ENCODE data around the gene PIK3AP1.

Gene PIK3AP1

GRCh38 chr10:96639899-96640298 lies 80.4 kb downstream of the PIK3AP1 start:
- Mint-ChIP-seq H3K4me1 (ENCODE audit: low read depth) (peaks cover 4% of the 10 kb centered on the region), H3K4me3 (no peak overlapping the region), H3K27me3 (no peaks in the 10 kb centered on the region)

GRCh38 chr10:96638696-96639095 lies 81.6 kb downstream of the PIK3AP1 start:
- no peak overlapping the region for H3K4me3 Mint-ChIP-seq
- H3K27me3 Mint-ChIP-seq: no peaks in the 10 kb centered on the region
- no peak overlapping the region for H3K27ac Mint-ChIP-seq
- H3K4me1 Mint-ChIP-seq (ENCODE audit: low read depth): peaks cover 4% of the 10 kb centered on the region
- no peaks in the 10 kb centered on the region for H3K9me3 Mint-ChIP-seq (ENCODE audit: low read depth)
- H3K36me3 Mint-ChIP-seq: no peaks in the 10 kb centered on the region

More at GRCh38 chr10:96639899-96640298, 80.4 kb downstream of the PIK3AP1 start:
- Mint-ChIP-seq H3K36me3 (no peaks in the 10 kb centered on the region), H3K27ac (no peak overlapping the region), H3K9me3 (ENCODE audit: low read depth) (no peaks in the 10 kb centered on the region)

DNA sequence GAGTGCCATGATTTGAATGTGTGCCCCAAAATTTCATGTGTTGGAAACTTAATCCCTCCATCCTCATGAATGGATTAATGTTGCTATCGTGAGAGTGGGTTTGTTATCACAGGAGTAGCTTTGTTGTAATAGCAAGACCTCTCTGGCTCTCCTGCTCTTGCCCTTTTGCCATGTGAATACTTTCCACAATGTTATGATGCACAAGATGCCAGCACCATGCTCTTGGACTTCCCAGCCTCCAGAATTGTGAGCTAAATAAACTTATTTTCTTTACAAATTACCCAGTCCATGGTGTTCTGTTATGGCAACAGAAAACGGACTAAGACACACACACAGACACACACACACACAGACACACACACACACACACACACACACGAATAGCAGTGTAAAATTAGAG lies 82.2 kb downstream of the PIK3AP1 start:
- Mint-ChIP-seq H3K9me3 (ENCODE audit: low read depth) (no peaks in the 10 kb centered on the region), H3K27ac (no peak overlapping the region), H3K4me3 (no peak overlapping the region), H3K36me3 (no peaks in the 10 kb centered on the region), H3K27me3 (no peaks in the 10 kb centered on the region), H3K4me1 (ENCODE audit: low read depth) (peaks cover 4% of the 10 kb centered on the region)

GRCh38 chr10:96637709-96638108 lies 82.6 kb downstream of the PIK3AP1 start:
- Mint-ChIP-seq H3K4me1 (ENCODE audit: low read depth) (peaks cover 4% of the 10 kb centered on the region), H3K4me3 (no peak overlapping the region), H3K27ac (no peak overlapping the region), H3K9me3 (ENCODE audit: low read depth) (no peaks in the 10 kb centered on the region), H3K27me3 (no peaks in the 10 kb centered on the region), H3K36me3 (no peaks in the 10 kb centered on the region)

DNA sequence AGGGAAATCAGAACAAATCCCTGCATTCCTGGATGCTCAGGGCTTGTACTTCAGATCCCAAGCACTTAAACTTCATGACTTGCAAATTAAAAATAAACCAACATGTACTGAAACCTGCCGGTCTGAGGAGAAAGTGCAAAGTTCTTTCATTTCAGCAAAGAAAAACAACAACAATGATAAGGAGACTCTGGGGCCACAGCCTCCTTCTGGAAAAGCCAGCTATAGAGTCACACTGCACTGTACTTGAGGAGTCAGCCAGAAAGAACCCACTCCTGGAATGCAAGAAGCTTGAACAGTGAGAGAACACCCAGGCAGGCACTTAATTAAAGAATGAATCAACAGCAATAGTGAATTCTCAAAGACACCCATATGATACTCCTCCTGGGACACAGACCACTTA lies 83.8 kb downstream of the PIK3AP1 start:
- Mint-ChIP-seq H3K27ac (no peak overlapping the region), H3K9me3 (ENCODE audit: low read depth) (no peaks in the 10 kb centered on the region), H3K4me1 (ENCODE audit: low read depth) (peaks cover 4% of the 10 kb centered on the region), H3K36me3 (peaks cover 3% of the 10 kb centered on the region), H3K27me3 (no peaks in the 10 kb centered on the region), H3K4me3 (no peak overlapping the region)

GRCh38 chr10:96632974-96633710 lies 87.2 kb downstream of the PIK3AP1 start:
- no peak overlapping the region for H3K27ac Mint-ChIP-seq
- no peak overlapping the region for H3K4me3 Mint-ChIP-seq
- no peaks in the 10 kb centered on the region for H3K27me3 Mint-ChIP-seq
- no peaks in the 10 kb centered on the region for H3K4me1 Mint-ChIP-seq (ENCODE audit: low read depth)
- peaks cover 3% of the 10 kb centered on the region for H3K36me3 Mint-ChIP-seq
- no peaks in the 10 kb centered on the region for H3K9me3 Mint-ChIP-seq (ENCODE audit: low read depth)

DNA sequence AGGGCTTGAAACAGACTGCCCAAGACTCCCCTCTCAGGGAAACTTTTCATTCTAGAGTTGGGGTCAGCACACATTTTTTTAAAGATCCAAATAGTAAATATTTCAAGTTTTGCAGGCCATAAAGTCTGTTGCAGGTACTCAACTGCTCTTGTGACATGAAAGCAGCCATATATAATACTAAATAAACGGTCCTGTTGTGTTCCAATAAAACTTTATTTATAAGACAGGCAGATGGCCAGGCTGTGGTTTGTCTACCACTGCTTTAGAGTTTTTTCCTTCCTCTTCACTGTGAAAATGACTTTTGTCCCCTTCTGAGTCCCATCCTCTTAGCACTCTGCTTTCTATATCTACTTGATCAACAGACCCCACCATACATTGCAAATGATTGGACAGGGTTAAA lies 93.0 kb downstream of the PIK3AP1 start:
- Mint-ChIP-seq H3K36me3 (peaks cover 6% of the 10 kb centered on the region), H3K27me3 (no peaks in the 10 kb centered on the region), H3K27ac (no peak overlapping the region), H3K9me3 (ENCODE audit: low read depth) (no peaks in the 10 kb centered on the region), H3K4me1 (ENCODE audit: low read depth) (no peaks in the 10 kb centered on the region), H3K4me3 (no peak overlapping the region)

DNA sequence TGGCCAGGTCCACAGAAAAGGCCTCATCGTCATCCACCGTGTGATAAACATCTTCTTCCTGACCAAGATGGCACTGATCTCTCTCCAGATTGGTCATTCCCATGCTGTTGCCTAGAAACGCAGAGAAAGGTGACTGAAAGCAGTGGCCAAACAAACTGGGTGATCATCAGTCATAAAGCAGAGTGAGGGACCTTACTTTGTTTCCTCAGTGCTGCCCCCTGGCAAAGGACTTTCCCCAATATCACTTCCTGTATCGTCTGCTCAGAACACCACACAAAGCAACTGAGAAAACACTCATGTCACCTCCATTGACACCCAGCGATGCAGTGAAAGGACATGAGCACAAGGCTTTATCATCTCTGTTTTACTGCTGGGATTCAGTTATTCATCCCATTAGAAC lies 93.5 kb downstream of the PIK3AP1 start:
- Mint-ChIP-seq H3K36me3 (peaks cover 3% of the 10 kb centered on the region), H3K4me3 (no peak overlapping the region), H3K27ac (no peak overlapping the region), H3K9me3 (ENCODE audit: low read depth) (no peaks in the 10 kb centered on the region), H3K4me1 (ENCODE audit: low read depth) (no peaks in the 10 kb centered on the region), H3K27me3 (no peaks in the 10 kb centered on the region)

DNA sequence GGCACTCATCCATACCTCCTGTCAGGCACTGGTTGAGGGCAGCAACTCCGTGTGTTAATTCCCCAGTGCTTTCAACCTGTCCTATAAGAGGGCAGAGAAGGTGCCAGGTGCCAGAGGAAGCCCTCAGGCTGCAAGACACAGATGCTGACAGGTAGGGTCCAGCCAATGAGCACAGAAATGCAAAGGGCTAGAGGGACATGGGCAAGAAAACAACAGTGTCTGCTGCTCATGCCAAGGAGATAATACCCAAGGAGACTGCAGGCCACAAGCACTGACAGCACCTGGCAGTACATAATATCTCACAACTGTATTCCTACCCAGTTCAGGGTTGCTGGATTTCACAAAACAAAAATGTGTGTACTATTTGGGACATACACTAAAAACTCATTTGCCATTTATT lies 95.1 kb downstream of the PIK3AP1 start:
- Mint-ChIP-seq H3K9me3 (ENCODE audit: low read depth) (no peaks in the 10 kb centered on the region), H3K4me1 (ENCODE audit: low read depth) (no peaks in the 10 kb centered on the region), H3K4me3 (no peak overlapping the region), H3K27me3 (no peaks in the 10 kb centered on the region), H3K36me3 (peaks cover 3% of the 10 kb centered on the region), H3K27ac (no peak overlapping the region)

DNA sequence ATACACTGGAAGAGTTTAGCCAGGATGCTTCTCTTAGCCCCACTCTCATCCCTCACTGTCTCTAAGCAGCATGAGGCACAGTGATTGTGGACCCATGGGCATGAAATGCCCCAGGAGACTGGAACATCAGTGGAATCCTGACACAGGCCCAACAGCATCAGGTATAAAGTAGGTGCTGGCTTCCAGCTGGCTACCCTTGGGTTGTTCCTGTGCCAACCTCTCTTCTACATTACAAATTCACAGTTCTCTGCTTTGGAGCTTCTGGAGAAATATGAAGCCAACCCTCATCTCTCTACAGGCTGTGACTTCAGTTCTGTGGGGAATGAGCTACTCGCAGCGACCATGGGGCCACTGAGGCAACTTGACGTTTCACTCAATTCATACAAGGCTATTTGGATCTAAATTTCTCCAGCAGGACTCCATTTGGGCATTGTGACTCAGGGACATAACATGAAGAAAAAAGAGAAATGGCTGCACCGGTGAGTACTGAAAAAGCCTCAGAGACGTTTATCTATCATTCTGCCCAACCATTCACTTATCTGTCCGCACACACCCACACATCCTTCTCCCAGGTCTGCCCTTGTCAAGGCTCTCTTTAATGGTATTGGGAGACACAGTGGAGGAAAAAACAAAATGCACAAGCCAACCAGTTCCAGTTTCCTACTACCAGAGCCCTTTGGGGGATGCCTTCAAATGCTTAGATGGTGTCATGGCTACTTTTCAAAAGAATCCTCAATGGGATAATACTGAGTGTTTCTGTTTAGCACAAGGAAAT lies 98.1 kb downstream of the PIK3AP1 start:
- Mint-ChIP-seq H3K36me3 (no peaks in the 10 kb centered on the region), H3K27ac (no peak overlapping the region), H3K4me3 (no peak overlapping the region), H3K27me3 (no peaks in the 10 kb centered on the region), H3K9me3 (ENCODE audit: low read depth) (no peaks in the 10 kb centered on the region), H3K4me1 (ENCODE audit: low read depth) (no peaks in the 10 kb centered on the region)

DNA sequence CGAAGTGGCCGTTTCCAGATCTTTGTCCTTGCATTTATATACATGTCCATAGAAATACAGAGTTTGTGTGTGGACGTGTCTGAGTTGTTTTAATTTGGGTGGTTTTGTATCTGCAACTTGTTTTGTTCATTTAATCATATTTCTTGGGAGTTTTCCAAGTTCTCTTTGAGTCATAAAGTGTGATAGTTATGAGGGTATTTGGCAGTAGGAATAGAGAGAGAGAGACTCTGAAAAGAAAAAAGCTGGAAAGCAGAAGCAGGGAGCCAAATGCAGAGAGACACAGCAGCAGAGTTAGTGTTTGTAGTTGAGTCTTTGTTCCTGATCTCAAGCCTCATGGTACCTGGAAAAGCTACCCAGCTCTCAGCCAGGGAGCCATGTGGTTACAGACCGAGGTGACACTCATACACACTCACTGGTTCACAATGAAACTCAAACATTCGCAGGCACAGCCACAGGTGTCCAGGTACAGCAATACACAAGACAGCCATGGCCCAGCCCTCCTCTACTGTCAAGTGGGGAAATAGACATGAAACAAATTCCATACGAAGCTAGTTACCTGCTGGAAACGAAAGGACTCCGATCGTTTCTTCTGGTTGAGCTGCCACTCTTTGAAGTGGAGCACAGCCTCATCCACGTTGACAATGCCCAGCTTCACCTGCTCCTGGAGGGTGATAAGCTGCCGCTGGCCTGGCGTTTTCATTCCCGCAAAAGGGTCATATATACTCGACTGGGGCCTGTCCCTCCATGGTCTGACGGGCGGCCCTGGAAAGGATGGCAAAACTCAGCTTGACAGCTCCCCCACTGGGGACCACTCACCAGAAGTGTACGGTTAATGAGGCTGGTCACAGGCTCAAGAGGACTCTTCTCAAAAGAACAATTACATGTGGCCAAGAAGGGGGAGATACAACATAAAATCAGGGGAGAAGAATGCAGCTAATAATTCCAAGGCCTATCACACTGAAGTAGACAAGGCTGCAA lies 100.2 kb downstream of the PIK3AP1 start:
- H3K36me3 Mint-ChIP-seq: no peaks in the 10 kb centered on the region
- no peak overlapping the region for H3K4me3 Mint-ChIP-seq
- H3K9me3 Mint-ChIP-seq (ENCODE audit: low read depth): no peaks in the 10 kb centered on the region
- H3K27ac Mint-ChIP-seq: no peak overlapping the region
- no peaks in the 10 kb centered on the region for H3K27me3 Mint-ChIP-seq
- H3K4me1 Mint-ChIP-seq (ENCODE audit: low read depth): no peaks in the 10 kb centered on the region

- Mint-ChIP-seq H3K4me1 (ENCODE audit: low read depth) (no peaks in the 10 kb centered on the region), H3K4me3 (no peak overlapping the region), H3K27ac (no peak overlapping the region), H3K36me3 (no peaks in the 10 kb centered on the region), H3K9me3 (ENCODE audit: low read depth) (no peaks in the 10 kb centered on the region), H3K27me3 (no peaks in the 10 kb centered on the region)
Observed at GRCh38 chr10:96619120-96619519, 101.2 kb downstream of the PIK3AP1 start.

- Mint-ChIP-seq H3K36me3 (no peaks in the 10 kb centered on the region), H3K27ac (no peak overlapping the region), H3K9me3 (ENCODE audit: low read depth) (no peaks in the 10 kb centered on the region), H3K27me3 (no peaks in the 10 kb centered on the region), H3K4me3 (no peak overlapping the region), H3K4me1 (ENCODE audit: low read depth) (no peaks in the 10 kb centered on the region)
Observed at GRCh38 chr10:96618653-96619052, 101.7 kb downstream of the PIK3AP1 start.

DNA sequence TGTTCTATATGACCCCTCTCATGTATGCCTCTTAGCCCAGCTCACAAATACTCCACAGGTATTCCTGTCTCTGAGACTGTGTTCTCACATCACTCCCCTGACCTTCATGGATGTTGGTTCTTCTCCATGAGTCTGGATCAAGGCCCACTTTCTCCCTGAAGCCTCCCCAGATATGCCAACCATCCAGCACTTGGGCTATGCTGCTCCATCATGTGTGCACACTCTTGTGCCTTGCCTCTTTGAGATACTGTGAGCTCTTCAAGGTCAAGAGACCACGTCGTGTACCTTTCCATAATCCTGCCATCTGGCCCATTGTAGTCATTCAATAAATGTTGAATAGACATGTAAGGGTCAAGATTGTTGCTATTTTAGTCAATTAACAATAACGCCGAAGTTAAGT lies 103.4 kb downstream of the PIK3AP1 start:
- Mint-ChIP-seq H3K36me3 (no peaks in the 10 kb centered on the region), H3K4me1 (ENCODE audit: low read depth) (no peaks in the 10 kb centered on the region), H3K4me3 (no peak overlapping the region), H3K27ac (no peak overlapping the region), H3K27me3 (no peaks in the 10 kb centered on the region), H3K9me3 (ENCODE audit: low read depth) (no peaks in the 10 kb centered on the region)

DNA sequence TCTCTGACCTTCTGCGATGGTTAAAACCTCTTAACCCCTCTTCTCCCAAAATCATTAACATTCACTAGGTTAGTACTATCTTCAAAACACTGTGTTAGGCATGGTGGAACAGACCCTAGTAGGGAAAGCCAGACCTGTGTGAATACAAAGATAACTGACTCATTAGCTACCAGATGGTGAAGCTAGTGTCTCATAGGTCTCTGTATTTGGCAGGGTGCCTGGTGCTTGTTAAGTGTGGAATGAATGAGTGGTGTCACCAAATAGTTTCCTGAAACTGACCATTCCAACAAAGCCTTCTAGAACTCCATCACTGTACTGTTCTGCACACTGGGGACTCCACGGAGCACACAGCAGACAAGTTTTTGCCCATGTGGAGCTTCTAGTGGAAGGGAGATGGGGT lies 105.8 kb downstream of the PIK3AP1 start:
- H3K27ac Mint-ChIP-seq: no peak overlapping the region
- no peaks in the 10 kb centered on the region for H3K36me3 Mint-ChIP-seq
- no peaks in the 10 kb centered on the region for H3K9me3 Mint-ChIP-seq (ENCODE audit: low read depth)
- H3K4me1 Mint-ChIP-seq (ENCODE audit: low read depth): peaks cover 14% of the 10 kb centered on the region
- no peak overlapping the region for H3K4me3 Mint-ChIP-seq
- no peaks in the 10 kb centered on the region for H3K27me3 Mint-ChIP-seq
